Activated naive CD8-positive, alpha-beta T cell treated with anti-CD3 and anti-CD28 coated beads, Interleukin-2, amount 10 ng/mL, durations not matched to agents 7 days and 5 days (primary cell): Measurements from ENCODE around the gene GPN3. TPM values are rescaled to one million over a fixed set of nuclear protein-coding genes. Genes with fewer than 3 reads are reported as not detected.

Source experiments
- ATAC-seq: fragments of 150-1000 bp; cut with Tn5 transposase; one replicate; pipeline ENCODE4 v1.10.0; 2021; ENCODE audit warnings: low read depth, moderate library complexity
- POLR2A ChIA-PET: fragments of 350-600 bp; sonication (Branson Sonifier 250); formaldehyde crosslinking; loops from one replicate; lab custom pipeline; 2021; ENCODE audit warnings: antibody characterized with exemption; lab: Charles Lee
- DNase-seq: peaks from one replicate; pipeline ENCODE4 v3.0.0; 2021
- H3K27ac Mint-ChIP-seq: one replicate; pipeline ENCODE4 v1.8.0; 2022; ENCODE audit warnings: mild to moderate bottlenecking, mixed read lengths
- H3K27me3 Mint-ChIP-seq: one replicate; pipeline ENCODE4 v1.8.0; 2022; ENCODE audit warnings: mild to moderate bottlenecking, moderate library complexity, mixed read lengths
- H3K36me3 Mint-ChIP-seq: one replicate; pipeline ENCODE4 v1.8.0; 2021; ENCODE audit warnings: mild to moderate bottlenecking, mixed read lengths
- H3K4me1 Mint-ChIP-seq: one replicate; pipeline ENCODE4 v1.8.0; 2021; ENCODE audit warnings: mixed read lengths
- H3K4me3 Mint-ChIP-seq: one replicate; pipeline ENCODE4 v1.8.0; 2022; ENCODE audit warnings: mild to moderate bottlenecking, moderate library complexity, mixed read lengths
- H3K9me3 Mint-ChIP-seq: one replicate; pipeline ENCODE4 v1.8.0; 2021; ENCODE audit warnings: mixed read lengths
- total RNA-seq, 2 experiments: library from RNA; stranded (reverse); gene quantifications; one replicate each; pipeline ENCODE4 v1.2.3, GENCODE V29; 2021

The GPN3 gene
- 10 to 100 TPM; 22.9 to 23.4 TPM for total RNA-seq

GRCh38 chr12:110468214-110469048 is at the start of gene GPN3, which contains the start of gene FAM216A:
TSS of gene GPN3 (minus strand) at chr12:110468257. CDS start at chr12:110468203, 54 bp downstream.
TSS of gene FAM216A (plus strand) at chr12:110468845. CDS start at chr12:110468876, 31 bp downstream.
- H3K36me3 Mint-ChIP-seq = peaks cover 13% of the 10 kb centered on the region
- peak; percentile 94 for DNase-seq
- peak; percentile 84 for ATAC-seq
- POLR2A ChIA-PET = interaction anchor here (0.5 to 3.2 kb wide), 29 partner anchors 10 to 469 kb away, joined by 3 to 87 read pairs (median 4); partner anchors contain the start of genes ANKRD13A, ARPC3, ATP2A2 and PPP1CC
- peak within 1 kb of the TSS; percentile 98 for H3K4me3 Mint-ChIP-seq
- H3K27ac Mint-ChIP-seq = peak within 1 kb of the TSS; percentile 92
- H3K4me1 Mint-ChIP-seq = peaks cover 30% of the 10 kb centered on the region
- H3K9me3 Mint-ChIP-seq = no peaks in the 10 kb centered on the region
- no peaks in the 10 kb centered on the region for H3K27me3 Mint-ChIP-seq

DNA sequence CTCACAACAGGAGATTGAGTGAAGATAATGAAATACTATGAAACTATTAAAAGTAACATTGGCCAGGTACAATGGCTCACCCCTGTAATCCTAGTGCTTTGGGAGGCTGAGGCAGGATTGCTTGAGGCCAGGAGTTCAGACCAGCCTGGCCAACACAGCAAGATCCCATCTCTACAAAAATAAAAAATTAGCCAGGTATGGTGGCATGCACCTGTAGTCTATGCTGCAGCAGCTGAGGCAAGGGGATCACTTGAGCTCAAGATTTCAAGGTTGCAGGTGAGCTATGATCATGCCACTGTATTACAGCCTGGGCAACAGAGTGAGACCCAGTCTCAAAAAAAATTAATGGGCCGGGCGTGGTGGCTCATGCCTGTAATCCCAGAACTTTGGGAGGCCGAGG is 48.9 kb upstream of the GPN3 start:
- H3K36me3 Mint-ChIP-seq = no peaks in the 10 kb centered on the region
- POLR2A ChIA-PET = no interaction called here
- peaks cover 4% of the 10 kb centered on the region for H3K4me1 Mint-ChIP-seq
- no peak overlapping the region for H3K27ac Mint-ChIP-seq
- no peak for DNase-seq
- H3K9me3 Mint-ChIP-seq = no peaks in the 10 kb centered on the region
- ATAC-seq = no peak
- no peak overlapping the region for H3K4me3 Mint-ChIP-seq
- no peaks in the 10 kb centered on the region for H3K27me3 Mint-ChIP-seq

GRCh38 chr12:110514363-110514762 is 46.3 kb upstream of the GPN3 start:
- Mint-ChIP-seq H3K27me3 (no peaks in the 10 kb centered on the region), H3K4me1 (peaks cover 3% of the 10 kb centered on the region), H3K4me3 (no peak overlapping the region), H3K27ac (no peak overlapping the region), H3K36me3 (no peaks in the 10 kb centered on the region), H3K9me3 (no peaks in the 10 kb centered on the region)
- POLR2A ChIA-PET = no interaction called here
- ATAC-seq (no peak), DNase-seq (no peak)

DNA sequence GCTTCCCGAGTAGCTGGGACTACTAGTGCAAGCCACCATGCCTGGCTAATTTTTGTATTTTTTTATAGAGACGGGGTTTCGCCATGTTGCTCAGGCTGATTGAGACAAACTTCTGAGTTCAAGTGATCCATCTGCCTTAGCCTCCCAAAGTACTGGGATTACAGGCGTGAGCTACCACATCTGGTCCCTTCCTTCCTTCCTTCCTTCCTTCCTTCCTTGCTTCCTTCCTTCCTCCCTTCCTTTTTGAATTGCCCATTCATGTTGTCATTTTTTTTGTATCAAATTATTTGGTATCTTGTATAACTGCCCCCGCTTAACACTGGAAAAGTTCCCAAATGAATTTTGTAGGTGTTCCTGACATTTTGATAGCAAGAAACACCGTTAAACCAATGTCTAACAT is 45.8 kb upstream of the GPN3 start:
- Mint-ChIP-seq H3K9me3 (no peaks in the 10 kb centered on the region), H3K27me3 (no peaks in the 10 kb centered on the region), H3K27ac (no peak overlapping the region), H3K4me1 (peaks cover 3% of the 10 kb centered on the region), H3K36me3 (no peaks in the 10 kb centered on the region), H3K4me3 (no peak overlapping the region)
- POLR2A ChIA-PET = no interaction called here
- no peak for ATAC-seq
- no peak for DNase-seq

DNA sequence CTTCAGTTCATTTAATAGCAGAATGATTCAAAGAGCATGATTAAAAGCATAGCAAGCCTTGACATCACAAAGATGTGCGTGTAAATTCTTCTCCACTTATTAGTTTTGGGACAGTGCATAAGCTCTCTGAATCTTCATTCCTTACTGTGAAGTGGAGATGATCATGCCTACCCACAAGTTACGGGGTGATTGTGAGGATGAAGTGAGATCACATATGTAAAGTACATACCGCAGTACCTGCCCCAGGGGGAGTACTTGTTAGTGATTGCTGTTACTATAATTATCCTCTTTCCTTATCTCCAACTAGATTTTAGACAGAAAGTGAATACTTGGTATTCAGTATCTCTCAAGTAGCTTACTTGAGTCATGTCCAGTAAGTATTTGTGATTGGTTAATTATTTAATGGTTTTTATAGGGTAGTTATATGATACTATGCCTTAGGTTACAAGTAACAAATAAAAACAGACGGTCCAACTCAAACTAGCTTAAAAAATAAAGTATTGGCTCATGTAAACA is 40.1 kb upstream of the GPN3 start:
- Mint-ChIP-seq H3K9me3 (no peaks in the 10 kb centered on the region), H3K27ac (no peak overlapping the region), H3K27me3 (no peaks in the 10 kb centered on the region), H3K36me3 (peaks cover 5% of the 10 kb centered on the region), H3K4me3 (no peak overlapping the region), H3K4me1 (peaks cover 4% of the 10 kb centered on the region)
- ATAC-seq (no peak), DNase-seq (no peak)
- POLR2A ChIA-PET = no interaction called here

GRCh38 chr12:110505332-110505731 is 37.3 kb upstream of the GPN3 start:
- peaks cover 3% of the 10 kb centered on the region for H3K9me3 Mint-ChIP-seq
- ATAC-seq (no peak), DNase-seq (no peak)
- no peak overlapping the region for H3K4me3 Mint-ChIP-seq
- H3K4me1 Mint-ChIP-seq = peaks cover 18% of the 10 kb centered on the region
- H3K27ac Mint-ChIP-seq = no peak overlapping the region
- H3K36me3 Mint-ChIP-seq = peaks cover 15% of the 10 kb centered on the region
- POLR2A ChIA-PET = no interaction called here
- H3K27me3 Mint-ChIP-seq = no peaks in the 10 kb centered on the region

DNA sequence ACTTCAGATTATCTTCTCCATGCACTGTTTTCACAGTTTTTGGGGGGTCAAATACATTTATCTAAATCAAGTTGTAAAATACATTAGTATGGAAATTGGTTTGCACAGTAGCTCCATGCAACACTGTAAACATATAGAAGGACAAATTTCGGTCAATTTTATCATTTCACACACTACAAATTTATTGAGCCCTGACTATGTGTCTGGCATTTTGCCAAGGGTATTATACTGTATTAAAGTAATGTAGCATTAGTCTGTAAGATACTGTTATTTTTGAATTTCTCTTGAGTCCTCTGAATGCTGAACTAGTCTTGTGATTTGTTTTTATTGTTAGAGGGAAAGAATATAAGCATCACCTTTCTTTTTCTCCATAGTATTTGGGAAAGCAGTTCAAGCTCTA is 35.4 kb upstream of the GPN3 start:
- peak overlapping the region; percentile 51 for H3K27ac Mint-ChIP-seq
- POLR2A ChIA-PET = interaction anchor here (1.6 kb wide), 1 partner anchor 53 kb away, joined by 5 read pairs; the partner anchor contains the start of gene ARPC3
- no peaks in the 10 kb centered on the region for H3K27me3 Mint-ChIP-seq
- H3K4me1 Mint-ChIP-seq = peaks cover 29% of the 10 kb centered on the region
- peaks cover 20% of the 10 kb centered on the region for H3K36me3 Mint-ChIP-seq
- peaks cover 3% of the 10 kb centered on the region for H3K9me3 Mint-ChIP-seq
- peak overlapping the region; percentile 19 for H3K4me3 Mint-ChIP-seq
- ATAC-seq = no peak
- no peak for DNase-seq

DNA sequence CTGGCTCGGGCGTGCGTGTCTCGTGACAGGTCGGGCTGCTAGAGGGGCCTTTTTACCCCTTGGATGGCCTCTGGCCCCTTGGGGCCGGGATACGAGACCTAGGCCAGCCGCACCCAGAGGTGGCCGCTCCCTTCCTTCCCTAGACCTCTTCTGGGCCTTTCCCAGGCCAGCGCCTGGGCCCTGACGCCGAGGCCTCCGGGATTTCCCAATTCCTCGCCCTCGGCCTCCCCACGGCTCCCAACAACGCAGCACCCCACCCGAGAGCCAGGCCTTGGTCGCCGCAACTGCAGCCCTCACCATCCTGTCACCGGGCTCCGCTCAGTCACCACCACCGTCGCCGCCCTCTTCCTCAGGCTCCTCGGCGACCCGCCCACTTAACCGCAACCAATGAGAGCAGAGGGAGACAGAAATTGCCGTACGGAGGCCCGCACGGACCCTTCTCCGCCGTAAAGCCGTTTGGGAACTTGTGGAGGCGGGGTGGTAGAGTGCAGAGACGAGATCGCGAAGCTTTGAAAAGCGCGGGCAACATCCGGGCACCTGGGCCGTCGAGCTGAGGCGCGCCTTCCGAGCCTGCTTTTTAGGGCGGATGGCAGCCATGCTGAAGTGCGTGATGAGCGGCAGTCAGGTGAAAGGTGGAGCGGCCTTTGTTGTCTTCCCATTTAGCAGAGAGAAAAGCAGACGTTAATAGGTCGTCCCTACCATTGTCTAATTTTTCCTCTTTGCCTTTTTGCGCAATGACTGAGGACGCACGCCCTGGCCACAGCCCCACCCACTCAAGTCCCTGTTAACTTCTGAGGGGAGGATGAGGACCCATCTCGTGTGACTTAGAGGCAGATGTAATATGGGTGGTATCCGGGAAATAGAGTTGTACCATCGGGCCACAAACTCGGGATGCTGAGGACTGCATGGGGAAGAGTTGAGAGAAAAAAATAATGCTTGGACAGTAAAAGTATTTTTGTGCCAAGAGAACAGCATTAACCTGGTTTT is 34.0 kb upstream of the GPN3 start, which contains the start of the genes RAD9B and VPS29:
Gene RAD9B (plus strand): TSS at position 580 of the 987 bp plus-strand sequence. CDS start 7 bp downstream, at position 587.
Gene VPS29 (minus strand): TSS at position 360 of the 987 bp plus-strand sequence. CDS start 60 bp downstream, at position 300.
- Mint-ChIP-seq H3K9me3 (peaks cover 3% of the 10 kb centered on the region), H3K4me1 (peaks cover 29% of the 10 kb centered on the region), H3K27me3 (no peaks in the 10 kb centered on the region), H3K27ac (peak within 1 kb of the TSS; percentile 100), H3K36me3 (peaks cover 20% of the 10 kb centered on the region), H3K4me3 (peak within 1 kb of the TSS; percentile 100)
- DNase-seq (peak; percentile 99), ATAC-seq (peak; percentile 96)
- POLR2A ChIA-PET = interaction anchor here (0.6 to 3.7 kb wide), 17 partner anchors 8 to 240 kb away, joined by 3 to 54 read pairs (median 4); partner anchors contain the start of genes ARPC3, FAM216A, GPN3 and PPTC7

DNA sequence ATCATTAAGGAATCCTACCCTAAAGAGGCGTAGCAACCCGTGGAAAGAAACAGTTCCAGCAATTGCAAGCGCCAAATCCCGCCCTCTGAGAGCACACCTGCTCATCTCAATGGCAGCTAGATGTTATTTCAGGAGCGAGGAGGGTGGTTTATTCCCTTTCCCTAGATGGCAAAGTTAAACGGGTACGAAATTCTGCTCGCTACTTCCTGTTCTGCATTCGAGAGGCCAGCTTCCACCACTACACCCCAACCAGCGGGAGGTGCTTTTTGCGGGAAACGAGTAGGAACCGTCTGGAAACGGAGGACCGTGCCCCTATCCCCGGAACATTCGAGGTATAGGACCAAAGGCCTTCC is 33.3 kb upstream of the GPN3 start:
- ATAC-seq = no peak
- Mint-ChIP-seq H3K36me3 (peaks cover 20% of the 10 kb centered on the region), H3K4me3 (peak overlapping the region; percentile 100), H3K4me1 (peaks cover 29% of the 10 kb centered on the region), H3K27ac (peak overlapping the region; percentile 100), H3K27me3 (no peaks in the 10 kb centered on the region), H3K9me3 (peaks cover 3% of the 10 kb centered on the region)
- no peak for DNase-seq
- POLR2A ChIA-PET = interaction anchor here (0.6 to 3.7 kb wide), 11 partner anchors 29 to 241 kb away, joined by 3 to 54 read pairs (median 5); partner anchors contain the start of genes ARPC3, FAM216A, GPN3 and PPP1CC

DNA sequence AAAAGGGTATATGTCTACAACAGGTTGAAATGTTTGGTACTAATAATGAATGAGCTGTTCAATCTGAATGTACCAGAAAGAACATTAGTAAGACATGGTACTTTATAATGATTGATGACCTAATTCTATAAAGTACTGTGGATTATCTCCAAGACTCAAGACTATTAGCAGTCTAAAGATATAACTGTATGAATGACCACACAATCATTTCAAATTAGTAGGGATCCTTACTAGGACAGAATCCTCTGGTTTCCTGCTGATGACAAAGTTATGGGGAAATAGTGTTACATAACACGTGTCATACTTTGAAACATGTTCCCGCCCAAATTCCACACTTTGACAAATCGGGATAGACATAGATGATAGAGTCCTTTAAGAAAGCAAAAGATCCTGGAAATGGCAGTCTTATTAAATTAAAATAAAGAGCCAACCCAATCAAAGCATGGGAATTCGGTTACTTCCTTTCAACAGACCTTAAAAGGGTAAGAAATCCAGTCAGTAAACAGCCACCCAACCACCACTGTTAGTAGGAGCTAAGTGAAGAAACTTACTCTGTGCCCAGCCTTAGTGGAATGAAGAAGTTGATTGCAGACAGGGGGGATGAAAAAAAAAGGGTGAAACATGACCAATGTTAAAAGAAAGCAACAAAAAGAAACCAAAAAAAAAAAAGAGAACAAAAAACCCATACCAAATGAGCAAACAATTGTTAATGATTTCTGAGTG is 31.1 kb upstream of the GPN3 start:
- POLR2A ChIA-PET = interaction anchor here (3.7 kb wide), 1 partner anchor 50 kb away, joined by 35 read pairs; the partner anchor contains the start of gene ARPC3
- peak overlapping the region; percentile 66 for H3K4me3 Mint-ChIP-seq
- H3K27ac Mint-ChIP-seq = peak overlapping the region; percentile 75
- peaks cover 3% of the 10 kb centered on the region for H3K9me3 Mint-ChIP-seq
- peaks cover 28% of the 10 kb centered on the region for H3K36me3 Mint-ChIP-seq
- no peak for ATAC-seq
- DNase-seq = no peak
- H3K27me3 Mint-ChIP-seq = no peaks in the 10 kb centered on the region
- peaks cover 34% of the 10 kb centered on the region for H3K4me1 Mint-ChIP-seq

DNA sequence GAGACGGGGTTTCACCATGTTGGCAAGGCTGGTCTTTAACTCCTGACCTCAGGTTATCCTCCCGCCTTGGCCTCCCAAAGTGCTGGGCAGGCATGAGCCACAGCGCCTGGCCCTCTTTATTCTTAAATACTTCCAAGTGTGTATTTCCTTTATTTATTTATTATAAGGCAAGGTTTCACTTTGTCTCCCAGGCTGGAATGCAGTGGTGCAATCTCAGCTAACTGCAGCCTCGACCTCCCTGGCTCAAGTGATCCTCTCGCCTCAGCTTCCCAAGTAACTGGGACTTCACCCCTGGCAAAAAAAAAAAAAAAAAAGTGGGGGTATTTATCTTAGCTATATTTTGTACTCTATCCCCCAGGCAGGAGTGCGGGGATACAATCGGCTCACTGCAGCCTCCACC is 7.4 kb upstream of the GPN3 start:
- ATAC-seq = no peak
- peaks cover 11% of the 10 kb centered on the region for H3K36me3 Mint-ChIP-seq
- H3K4me1 Mint-ChIP-seq = peaks cover 7% of the 10 kb centered on the region
- H3K27me3 Mint-ChIP-seq = no peaks in the 10 kb centered on the region
- no peak for DNase-seq
- no peak overlapping the region for H3K4me3 Mint-ChIP-seq
- POLR2A ChIA-PET = interaction anchor here (0.9 kb wide), 1 partner anchor 11 kb away, joined by 4 read pairs; no protein-coding TSS in a partner anchor
- no peaks in the 10 kb centered on the region for H3K9me3 Mint-ChIP-seq
- no peak overlapping the region for H3K27ac Mint-ChIP-seq

GRCh38 chr12:110467847-110468213 is 227 bp downstream of the GPN3 start:
- Mint-ChIP-seq H3K4me3 (peak overlapping the region; percentile 98), H3K9me3 (no peaks in the 10 kb centered on the region), H3K27me3 (no peaks in the 10 kb centered on the region), H3K36me3 (peaks cover 15% of the 10 kb centered on the region), H3K27ac (peak overlapping the region; percentile 92), H3K4me1 (peaks cover 32% of the 10 kb centered on the region)
- no peak for ATAC-seq
- POLR2A ChIA-PET = interaction anchor here (0.8 to 3.2 kb wide), 21 partner anchors 10 to 469 kb away, joined by 3 to 87 read pairs (median 5); partner anchors contain the start of genes ANKRD13A, ARPC3, ATP2A2 and RAD9B
- DNase-seq = no peak
